CD4-positive, alpha-beta T cell treated with Interleukin-21 for 1 hour (primary cell): ENCODE measurements around the gene FBXL2.

Source experiments
- DNase-seq: peaks from one replicate; pipeline ENCODE4 v3.0.0-alpha.2; 2020

FBXL2 gene, protein sequence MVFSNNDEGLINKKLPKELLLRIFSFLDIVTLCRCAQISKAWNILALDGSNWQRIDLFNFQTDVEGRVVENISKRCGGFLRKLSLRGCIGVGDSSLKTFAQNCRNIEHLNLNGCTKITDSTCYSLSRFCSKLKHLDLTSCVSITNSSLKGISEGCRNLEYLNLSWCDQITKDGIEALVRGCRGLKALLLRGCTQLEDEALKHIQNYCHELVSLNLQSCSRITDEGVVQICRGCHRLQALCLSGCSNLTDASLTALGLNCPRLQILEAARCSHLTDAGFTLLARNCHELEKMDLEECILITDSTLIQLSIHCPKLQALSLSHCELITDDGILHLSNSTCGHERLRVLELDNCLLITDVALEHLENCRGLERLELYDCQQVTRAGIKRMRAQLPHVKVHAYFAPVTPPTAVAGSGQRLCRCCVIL

GRCh38 chr3:33277193-33277882 is at the start of gene FBXL2:
Gene FBXL2, plus strand, starts transcription at chr3:33277442. Its CDS starts 71 bp downstream, at chr3:33277513.
- no peak for DNase-seq

- no peak for DNase-seq
These were observed 48.2 kb upstream of the FBXL2 start for GRCh38 chr3:33229066-33229465.

- no peak for DNase-seq
These were observed 47.3 kb upstream of the FBXL2 start for GRCh38 chr3:33229947-33230346.

GRCh38 chr3:33231756-33232465 is 45.3 kb upstream of the FBXL2 start:
- DNase-seq: no peak

- no peak for DNase-seq
These were observed 43.4 kb upstream of the FBXL2 start for GRCh38 chr3:33233884-33234283.

DNA sequence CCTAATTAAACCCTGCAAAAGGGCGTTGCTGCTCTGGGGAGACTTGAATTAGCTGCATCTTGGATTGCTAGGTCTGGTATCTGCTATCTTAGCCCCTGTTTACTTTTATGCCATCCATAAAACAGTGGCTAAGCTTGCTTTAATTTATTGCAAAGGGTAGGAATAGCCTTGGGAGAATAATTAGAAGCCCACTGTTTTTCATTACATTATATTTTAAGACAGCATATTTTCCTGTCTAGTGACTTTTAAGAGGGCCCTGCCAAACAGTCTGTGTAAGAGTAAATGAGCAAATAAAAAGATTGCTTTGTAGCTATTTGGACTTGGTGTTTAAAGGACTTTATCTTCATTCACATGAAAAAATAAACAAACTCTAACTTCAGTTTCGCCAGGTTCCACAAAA is 41.2 kb upstream of the FBXL2 start:
- DNase-seq: no peak

- no peak for DNase-seq
These were observed 39.8 kb upstream of the FBXL2 start for GRCh38 chr3:33237439-33237838.

DNA sequence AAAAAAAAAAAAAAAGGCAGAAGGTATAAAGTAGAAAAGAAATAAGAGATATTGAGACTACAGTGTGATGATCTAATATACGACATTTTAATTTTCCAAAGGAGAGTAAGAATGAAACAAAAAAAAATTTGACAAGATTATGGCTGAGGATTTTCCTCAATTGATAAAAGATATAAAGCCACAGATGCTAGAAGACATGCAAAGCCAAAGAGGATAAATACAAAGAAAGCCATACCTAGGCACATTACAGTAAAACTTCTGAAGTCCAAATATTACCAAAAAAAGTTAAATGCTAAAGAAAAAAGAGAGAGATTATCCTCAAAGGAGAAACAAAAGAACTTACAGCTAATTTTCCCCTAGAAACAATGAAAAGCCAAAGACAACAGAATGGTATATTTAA is 38.3 kb upstream of the FBXL2 start:
- DNase-seq: no peak

GRCh38 chr3:33240261-33240660 is 37.0 kb upstream of the FBXL2 start:
- DNase-seq: no peak

DNA sequence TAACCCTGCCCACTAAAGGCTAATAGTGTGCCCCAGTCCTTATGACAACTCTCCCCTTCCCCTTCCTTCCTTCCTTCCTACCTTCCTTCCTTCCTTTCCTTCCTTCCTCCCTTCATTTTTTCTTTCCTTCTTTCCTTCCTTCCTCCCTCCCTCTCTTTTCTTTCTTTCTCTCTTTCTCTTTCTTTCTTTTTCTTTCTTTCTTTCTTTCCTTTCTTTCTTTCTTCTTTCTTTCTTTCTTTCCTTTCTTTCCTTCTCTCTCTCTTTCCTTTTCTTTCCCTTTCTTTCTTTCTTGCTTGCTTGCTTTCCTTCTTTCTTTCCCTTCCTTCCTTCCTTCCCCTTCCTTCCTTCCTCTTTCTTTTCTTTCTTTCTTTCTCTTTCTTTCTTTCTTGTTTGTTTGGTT is 30.5 kb upstream of the FBXL2 start:
- no peak for DNase-seq

DNA sequence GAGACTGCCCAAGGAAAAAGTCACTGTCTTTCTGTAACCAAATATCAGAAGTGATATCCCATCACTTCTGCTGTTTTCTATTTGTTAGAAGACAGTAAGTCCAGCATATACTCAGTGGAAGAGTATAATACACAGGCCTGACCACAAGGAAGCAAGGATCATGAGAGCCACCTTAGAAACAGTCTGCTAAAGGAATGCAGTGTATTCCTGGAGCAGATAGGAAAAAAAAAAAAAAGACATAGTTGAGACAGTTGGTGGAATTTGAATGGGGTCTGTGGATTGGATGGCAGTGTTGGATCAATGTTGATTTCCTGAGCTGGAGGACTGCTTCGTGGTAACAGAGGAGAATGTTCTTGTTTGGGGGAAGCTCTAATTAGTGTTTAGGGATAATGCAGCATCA is 26.5 kb upstream of the FBXL2 start:
- DNase-seq: no peak

DNA sequence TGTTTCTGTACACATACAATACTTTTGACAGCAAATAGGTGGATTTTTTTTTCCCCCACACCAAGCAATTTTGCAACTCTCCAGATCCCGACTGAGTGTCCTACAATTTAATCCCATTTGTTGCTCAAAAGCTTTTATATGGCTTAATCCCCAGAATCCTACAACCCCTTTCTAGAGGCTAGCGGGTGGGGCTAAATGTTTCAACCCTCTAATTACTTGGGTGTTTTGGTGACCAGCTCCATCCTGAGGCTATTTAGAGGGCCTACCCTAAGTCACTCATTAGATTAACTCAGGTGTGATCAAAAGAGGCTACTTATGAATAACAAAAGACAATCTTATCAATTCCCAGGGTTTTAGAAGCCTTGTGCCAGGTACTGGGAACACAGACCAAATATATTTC is 21.0 kb upstream of the FBXL2 start:
- DNase-seq: no peak

DNA sequence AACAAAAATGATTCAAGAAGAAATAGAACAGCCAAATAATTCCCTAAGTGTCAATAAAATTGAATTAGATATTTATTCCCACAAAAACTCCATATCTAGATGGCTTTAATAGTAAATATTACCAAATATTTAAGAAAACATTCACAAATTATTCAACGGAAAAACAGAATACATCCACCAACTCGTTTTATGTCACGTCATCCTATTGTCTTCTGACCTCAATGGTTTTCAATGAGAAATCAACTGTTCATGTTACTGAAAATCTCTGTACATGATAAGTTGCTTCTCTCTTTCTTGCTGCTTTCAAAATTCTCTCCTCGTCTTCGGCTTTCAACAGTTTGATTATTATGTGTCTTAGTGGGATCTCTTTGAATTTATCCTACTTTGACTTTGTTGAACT is 17.1 kb upstream of the FBXL2 start:
- DNase-seq: no peak

- DNase-seq: no peak
These were observed 7.9 kb upstream of the FBXL2 start for GRCh38 chr3:33269385-33269784.

DNA sequence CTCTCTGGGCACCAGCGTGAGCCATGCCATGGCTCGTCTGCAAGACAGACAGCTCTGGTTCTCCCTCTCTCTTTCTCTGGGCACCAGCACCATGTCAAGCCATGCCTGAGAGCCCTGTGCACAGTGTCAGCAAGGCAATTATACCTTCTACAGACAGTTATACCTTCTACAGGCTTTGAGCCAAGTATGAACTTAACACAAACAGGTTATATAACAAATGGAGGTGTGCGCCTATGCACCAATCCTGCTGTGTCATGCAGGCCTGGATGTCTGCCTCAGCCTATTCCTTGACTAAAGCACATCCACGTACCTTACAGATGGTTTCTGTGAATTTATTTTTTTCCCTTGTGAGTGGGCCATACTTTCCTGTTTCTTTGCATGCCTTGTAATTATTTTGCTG is 5.9 kb upstream of the FBXL2 start:
- no peak for DNase-seq

GRCh38 chr3:33273628-33274027 is 3.6 kb upstream of the FBXL2 start:
- DNase-seq: no peak

- no peak for DNase-seq
These were observed 921 bp downstream of the FBXL2 start for GRCh38 chr3:33278163-33278562.

DNA sequence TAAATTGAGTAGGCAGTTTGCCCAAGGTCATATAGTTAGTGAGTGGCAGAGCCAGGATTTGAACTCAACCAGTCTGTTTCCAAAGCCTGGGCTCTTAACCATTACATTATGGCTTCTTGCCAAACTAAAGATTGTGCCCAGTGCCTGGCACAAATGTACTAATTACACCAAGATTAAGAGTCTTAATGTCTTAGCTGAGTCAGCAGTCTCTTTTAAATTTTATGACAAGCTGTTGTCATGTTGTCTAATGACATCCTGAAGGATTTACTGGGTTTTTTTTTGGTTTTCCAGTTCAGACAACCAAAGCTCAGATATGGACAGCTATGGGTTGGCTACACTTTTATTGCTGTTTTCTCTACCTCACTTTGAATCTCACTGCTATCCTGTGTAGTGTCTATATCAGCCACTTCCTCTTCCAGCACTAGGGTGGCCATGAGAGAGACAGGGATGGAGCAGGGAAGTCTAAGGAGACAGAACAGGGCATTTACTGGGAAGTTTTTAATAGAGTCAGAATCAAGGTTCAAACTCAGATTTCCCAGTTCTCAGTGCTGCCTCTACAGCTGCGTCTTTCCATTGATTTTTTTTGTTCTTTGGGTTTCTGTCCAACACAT is 10.5 kb downstream of the FBXL2 start:
- no peak for DNase-seq

DNA sequence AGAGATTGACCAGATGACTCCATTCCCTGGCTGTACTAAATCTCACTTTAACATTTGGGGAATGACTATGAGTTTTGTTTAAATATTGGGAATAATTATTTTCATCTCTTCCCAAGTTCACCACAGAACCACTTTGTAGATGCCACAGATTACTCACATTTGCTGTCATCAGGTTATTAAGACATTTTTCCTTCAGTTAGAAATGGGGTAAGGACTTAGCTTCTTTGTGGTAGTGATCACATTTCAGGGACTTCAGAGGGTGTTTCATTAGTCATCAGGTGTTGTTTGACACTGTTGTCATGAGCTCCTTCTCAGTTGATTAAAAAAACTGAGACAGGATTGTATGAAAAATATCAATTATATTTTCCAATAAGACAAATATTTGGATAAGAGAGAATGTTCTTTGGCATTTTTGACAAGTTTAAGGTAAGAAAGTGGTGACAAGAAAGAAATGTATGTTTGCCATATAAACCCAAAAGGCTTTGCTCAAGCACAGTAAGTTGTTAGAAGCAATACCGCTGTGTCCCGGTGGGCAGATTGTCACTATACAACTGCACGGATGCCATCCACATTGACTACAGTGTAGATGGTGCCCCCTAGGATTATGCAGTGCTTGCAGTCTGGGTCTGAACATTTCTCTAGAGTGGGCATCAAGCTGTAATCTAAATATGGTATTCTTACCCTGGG is 22.3 kb downstream of the FBXL2 start:
- no peak for DNase-seq

- no peak for DNase-seq
These were observed 35.1 kb downstream of the FBXL2 start for GRCh38 chr3:33312361-33312760.

DNA sequence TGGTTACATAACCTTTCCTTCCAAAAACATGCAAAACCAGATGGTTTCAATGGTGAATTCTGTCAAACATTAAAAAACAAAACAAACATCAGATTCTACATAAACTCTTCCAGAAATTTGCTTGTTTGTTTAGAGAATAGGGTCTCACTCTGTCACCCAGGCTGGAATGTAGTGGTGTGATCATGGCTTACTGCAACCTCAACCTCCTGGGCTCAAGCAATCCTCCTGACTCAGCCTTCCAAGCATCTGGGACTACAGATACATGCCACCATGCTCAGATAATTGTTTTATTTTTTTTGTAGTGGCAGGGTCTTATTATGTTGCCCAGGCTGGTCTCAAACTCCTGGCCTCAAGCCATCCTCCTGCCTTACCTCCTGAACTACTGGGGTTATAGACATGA is 36.1 kb downstream of the FBXL2 start:
- no peak for DNase-seq

DNA sequence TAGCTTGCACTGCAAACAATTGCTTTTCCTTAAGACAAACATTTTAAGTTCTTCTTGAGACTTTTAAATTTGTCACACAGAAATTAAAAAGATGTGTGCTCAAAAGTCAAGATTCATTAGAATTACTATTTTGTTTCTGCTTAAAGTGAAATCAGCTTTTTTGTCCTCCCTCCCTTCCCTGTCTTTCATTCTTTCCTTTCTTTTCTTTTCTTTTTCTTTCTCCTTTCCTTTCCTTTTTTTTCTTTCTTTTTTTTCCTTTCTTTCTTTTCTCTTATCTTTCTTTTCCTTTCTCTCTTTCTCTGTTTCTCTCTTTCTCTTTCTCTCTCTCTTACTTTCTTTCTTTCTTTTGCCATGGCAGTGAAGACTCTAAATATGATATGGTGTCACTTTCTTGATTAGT is 37.8 kb downstream of the FBXL2 start:
- DNase-seq: no peak

DNA sequence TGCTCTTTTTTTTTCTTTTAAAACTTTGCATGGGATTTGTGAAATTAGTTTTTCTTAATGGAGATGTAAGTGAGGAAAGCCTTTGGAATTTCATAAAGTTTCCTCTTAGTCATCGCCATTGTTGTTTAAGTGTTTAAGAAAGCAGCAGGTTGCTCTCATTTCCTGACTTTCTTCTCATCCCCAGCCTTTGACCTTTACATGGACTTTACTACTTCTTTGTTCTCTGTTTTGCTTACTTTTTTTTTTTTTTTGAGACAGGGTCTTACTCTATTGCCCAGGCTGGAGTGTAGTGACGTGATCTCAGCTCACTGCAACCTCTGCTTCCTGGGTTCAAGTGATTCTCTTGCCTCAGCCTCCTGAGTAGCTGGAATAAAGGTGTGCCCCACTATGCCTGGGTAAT is 38.6 kb downstream of the FBXL2 start:
- DNase-seq: no peak
